Hematopoietic multipotent progenitor cell treated with erythropoietin and hydrocortisone succinate and interleukin-3 and kit ligand, for 4 days (in vitro differentiated cells): ENCODE results near the gene FUT8.

Source experiments
- DNase-seq: peaks from one replicate; pipeline ENCODE4 v3.0.0-alpha.2; 2015

The FUT8 gene

GRCh38 chr14:65560340-65561027 lies 148.0 kb downstream of the FUT8 start:
- no peak for DNase-seq

- no peak for DNase-seq
These were observed 151.8 kb downstream of the FUT8 start for GRCh38 chr14:65564370-65564769.

- DNase-seq = no peak
These were observed 153.4 kb downstream of the FUT8 start for GRCh38 chr14:65565948-65566347.

GRCh38 chr14:65566820-65567522 lies 154.4 kb downstream of the FUT8 start:
- no peak for DNase-seq

GRCh38 chr14:65574611-65575010 lies 162.1 kb downstream of the FUT8 start:
- no peak for DNase-seq

GRCh38 chr14:65575389-65575788 lies 162.9 kb downstream of the FUT8 start:
- DNase-seq = no peak

GRCh38 chr14:65580973-65581372 lies 168.4 kb downstream of the FUT8 start:
- DNase-seq = no peak

GRCh38 chr14:65581378-65581777 lies 168.8 kb downstream of the FUT8 start:
- DNase-seq = no peak

GRCh38 chr14:65581799-65582198 lies 169.3 kb downstream of the FUT8 start:
- DNase-seq = no peak

- no peak for DNase-seq
These were observed 172.7 kb downstream of the FUT8 start for GRCh38 chr14:65585216-65585615.

- no peak for DNase-seq
These were observed 176.1 kb downstream of the FUT8 start for GRCh38 chr14:65588426-65589140.

- no peak for DNase-seq
These were observed 181.8 kb downstream of the FUT8 start for GRCh38 chr14:65594153-65594881.

GRCh38 chr14:65594882-65595237 lies 182.3 kb downstream of the FUT8 start:
- DNase-seq = no peak

- DNase-seq = no peak
These were observed 186.8 kb downstream of the FUT8 start for GRCh38 chr14:65599375-65599774.

- DNase-seq = no peak
These were observed 188.2 kb downstream of the FUT8 start for GRCh38 chr14:65600742-65601141.

GRCh38 chr14:65604535-65604934 lies 192.0 kb downstream of the FUT8 start:
- DNase-seq = no peak

GRCh38 chr14:65604936-65605335 lies 192.4 kb downstream of the FUT8 start:
- peak; percentile 52 for DNase-seq

- no peak for DNase-seq
These were observed 193.9 kb downstream of the FUT8 start for GRCh38 chr14:65606460-65606859.

GRCh38 chr14:65613131-65613650 lies 200.7 kb downstream of the FUT8 start:
- DNase-seq = no peak

GRCh38 chr14:65618996-65619395 lies 206.5 kb downstream of the FUT8 start:
- no peak for DNase-seq

- no peak for DNase-seq
These were observed 207.7 kb downstream of the FUT8 start for GRCh38 chr14:65620195-65620594.

GRCh38 chr14:65622703-65623102 lies 210.2 kb downstream of the FUT8 start:
- DNase-seq = no peak

GRCh38 chr14:65623759-65624158 lies 211.2 kb downstream of the FUT8 start:
- DNase-seq = no peak
